Smooth muscle cell of the brain vasculature (primary cell): Measurements from ENCODE around the gene UPK2.

Experiments
- DNase-seq: peaks from one replicate; pipeline ENCODE4 v3.0.0-alpha.2; 2012; ENCODE audit warnings: low read depth, low spot score

Gene UPK2

DNA sequence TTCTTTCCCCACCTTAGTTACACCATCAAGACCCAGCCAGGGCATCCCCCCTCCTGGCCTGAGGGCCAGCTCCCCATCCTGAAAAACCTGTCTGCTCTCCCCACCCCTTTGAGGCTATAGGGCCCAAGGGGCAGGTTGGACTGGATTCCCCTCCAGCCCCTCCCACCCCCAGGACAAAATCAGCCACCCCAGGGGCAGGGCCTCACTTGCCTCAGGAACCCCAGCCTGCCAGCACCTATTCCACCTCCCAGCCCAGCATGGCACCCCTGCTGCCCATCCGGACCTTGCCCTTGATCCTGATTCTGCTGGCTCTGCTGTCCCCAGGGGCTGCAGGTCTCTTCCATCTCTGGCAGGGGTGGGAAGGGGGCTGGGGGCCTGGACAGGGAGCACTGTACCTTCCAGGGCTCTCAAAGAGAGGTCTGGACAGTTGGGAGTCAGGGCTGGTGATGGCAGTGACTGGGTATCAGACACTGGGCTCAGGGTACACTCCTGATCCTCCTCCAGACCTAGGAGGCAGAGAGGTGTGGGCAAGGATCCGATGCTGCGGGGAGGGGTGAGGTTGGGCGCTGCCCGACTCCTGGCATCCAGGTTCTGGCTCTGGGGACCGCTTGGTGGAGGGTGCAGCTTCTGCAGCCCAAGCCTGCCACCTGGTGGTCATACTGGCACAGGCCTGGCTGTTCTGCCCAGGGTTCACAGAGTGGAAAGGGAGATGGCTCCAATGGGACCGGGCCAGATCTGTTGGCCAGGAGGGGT lies at the start of gene UPK2:
UPK2 (plus strand) TSS at position 205 of the 753 bp plus-strand sequence; CDS start at position 258, 53 bp downstream.
- DNase-seq, result peak; percentile 43

DNA sequence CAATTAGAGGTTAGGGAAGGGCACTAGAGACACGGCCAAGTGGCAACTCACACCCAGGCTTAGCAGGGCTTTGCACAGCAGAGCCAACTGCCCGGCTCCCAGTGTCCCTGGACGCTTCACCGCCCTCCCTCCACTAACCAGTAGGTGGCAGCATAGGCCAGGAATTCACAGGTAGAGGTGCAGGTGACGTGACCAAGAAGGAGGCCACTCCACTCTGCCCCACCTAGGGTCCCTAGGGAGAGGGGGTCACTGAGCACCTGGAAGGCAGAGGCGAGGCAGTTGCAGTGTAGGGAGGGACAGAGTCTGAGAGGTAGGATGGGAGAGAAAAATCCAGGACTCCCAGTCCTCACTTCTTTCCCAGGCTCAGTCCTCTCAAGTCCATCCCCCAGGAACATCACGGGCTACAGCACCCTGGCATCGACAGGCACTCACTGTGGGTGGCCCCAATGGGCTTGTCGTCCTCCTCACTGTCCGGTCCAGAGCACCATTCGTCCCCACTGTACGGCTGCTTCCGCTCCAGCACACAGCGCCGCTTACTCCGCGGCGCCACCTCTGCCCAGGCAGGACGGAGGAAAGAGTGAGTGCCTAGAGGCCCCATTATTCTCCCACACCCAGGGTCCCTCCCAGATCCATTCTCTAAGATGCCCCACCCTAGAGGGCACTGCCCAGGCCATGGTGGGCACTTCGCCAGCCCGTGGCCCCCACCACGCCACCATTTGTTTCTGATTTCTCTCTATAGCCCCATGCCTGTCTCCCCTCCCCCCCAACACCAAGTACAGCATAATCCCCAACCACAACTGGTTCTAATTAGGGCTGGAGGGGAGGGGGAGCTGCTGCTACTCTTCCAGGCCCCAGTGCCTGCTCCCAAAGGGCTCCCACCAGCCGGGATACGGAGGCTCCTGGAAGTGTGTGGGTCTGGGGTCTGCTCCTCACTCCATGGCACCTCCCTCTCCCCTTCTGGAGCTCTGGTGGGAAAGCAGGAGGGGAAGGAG lies 48.8 kb upstream of the UPK2 start:
- no peak for DNase-seq

DNA sequence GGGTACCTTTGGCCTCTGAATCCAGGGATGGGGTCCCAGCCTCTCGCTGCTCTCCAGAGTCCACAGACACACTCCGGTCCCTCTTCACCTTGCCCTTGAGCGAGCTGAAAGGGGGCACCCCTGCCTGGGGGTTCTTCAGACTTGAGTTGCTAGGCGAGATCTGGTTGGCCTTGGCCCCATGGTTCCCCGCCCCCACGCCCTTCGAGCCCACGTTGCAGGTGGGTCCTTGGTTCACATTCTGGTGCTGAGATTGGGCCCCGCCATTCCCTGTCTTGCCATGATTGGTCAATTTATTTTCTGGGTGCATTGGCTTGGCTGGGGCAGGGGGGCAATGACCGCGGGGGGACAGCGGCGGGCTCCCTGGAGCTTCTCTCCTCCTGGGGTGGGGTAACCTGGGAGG lies 47.8 kb upstream of the UPK2 start:
- DNase-seq, result no peak

DNA sequence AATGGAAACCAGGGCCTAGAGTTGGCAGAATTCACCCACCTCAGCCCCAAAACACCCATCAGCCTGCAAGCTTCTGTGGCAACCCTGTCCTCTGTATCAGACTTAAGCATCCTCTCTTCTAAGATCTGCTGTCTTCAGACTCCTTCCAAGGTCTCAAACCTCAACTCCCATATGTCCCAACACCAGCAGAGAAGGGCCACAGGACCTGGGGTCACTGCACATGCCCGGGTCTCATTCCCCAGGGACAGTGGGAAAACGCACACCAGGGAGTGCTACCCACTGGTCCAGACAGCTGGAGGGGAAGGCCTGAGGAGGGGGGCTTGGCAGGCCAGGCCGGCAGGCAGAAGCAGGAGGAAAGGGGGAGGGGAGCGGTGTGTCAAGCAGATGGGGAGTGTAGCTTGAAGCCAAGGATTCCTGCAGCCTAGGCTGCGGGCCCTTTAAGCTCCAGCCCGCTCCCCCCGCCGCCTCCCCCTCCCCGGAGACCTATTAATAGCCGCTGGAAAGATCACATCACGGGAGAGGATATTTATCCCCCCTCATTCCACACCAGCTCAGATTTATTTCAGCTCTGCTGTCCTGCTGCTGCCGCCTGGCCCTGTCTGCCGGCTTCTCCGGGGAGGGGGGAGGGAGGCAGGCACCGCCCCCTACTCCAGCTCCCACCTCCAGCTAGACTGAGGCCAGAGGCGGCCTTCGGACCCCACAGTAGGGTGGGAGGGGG lies 47.0 kb upstream of the UPK2 start:
- DNase-seq, result no peak

DNA sequence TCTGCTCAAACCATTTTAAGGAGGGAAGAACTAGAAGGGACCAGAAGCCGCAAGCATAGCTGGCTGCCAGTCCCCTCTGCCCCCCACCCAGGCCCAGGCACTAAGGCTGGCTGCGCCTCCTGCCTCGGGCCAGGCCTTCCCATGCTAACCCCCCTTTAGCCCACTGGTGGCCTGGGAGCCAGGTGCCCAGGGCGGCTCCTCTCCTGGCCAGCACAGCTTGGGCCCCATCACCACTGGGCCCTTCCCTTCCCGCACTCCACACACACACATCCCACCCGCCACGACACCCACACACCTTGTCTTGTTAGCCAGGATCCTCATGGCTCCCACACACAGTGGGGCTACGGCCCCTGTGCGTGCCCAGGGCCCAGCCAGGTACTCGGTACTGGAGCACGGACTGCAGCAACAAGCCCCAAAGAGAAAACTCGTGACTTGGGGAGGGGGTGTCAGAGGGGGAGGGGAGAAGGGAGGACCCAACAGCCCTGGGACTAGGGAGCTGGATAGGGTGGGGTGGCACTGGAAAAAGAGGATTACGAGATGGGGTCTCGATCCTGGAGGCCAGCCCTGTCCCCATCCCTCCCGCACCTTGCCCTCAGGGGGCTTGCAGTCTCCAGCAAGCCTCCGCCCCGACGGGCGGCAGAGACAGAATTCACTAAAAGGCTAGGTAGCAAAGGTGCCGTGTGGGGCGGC lies 46.3 kb upstream of the UPK2 start:
- DNase-seq, result no peak

DNA sequence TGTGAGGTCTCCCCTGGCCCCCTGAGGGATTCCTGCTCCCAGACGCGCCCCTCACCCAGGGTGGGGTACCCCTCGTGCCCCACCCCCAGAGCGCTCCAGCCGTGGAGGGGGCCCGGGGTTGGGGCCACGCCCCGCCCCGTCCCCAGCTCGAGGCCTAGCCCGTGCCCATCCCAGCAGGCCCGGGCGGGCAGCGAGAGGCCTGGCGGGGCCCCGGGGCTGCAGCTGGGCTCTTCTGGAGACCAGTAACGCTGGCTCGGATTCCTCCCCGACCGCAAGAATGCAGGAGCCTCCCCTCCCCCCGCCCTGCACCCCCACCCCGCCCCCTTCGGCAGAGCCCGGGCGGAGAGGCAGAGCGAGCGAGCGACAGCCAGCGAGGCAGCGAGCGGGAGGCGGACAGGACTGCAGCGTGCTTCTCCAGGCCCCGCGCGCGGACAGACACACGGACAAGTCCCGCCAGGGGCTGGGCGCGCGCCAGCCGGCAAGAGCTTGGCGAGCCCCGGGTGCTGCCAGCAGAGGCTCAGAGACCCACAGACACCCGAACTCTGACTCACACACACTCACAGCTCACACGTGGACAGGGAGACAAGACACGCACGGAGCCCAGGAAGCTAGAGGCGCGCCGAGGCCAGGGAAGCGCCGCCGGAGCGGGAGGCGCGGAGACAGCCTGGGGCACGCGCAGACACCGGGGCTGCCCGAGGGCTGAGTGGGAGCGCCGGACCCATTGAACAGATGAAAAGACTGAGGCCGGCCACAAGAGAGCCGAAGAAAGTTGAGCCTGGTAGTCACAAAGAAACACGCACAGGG lies 45.6 kb upstream of the UPK2 start:
- no peak for DNase-seq

DNA sequence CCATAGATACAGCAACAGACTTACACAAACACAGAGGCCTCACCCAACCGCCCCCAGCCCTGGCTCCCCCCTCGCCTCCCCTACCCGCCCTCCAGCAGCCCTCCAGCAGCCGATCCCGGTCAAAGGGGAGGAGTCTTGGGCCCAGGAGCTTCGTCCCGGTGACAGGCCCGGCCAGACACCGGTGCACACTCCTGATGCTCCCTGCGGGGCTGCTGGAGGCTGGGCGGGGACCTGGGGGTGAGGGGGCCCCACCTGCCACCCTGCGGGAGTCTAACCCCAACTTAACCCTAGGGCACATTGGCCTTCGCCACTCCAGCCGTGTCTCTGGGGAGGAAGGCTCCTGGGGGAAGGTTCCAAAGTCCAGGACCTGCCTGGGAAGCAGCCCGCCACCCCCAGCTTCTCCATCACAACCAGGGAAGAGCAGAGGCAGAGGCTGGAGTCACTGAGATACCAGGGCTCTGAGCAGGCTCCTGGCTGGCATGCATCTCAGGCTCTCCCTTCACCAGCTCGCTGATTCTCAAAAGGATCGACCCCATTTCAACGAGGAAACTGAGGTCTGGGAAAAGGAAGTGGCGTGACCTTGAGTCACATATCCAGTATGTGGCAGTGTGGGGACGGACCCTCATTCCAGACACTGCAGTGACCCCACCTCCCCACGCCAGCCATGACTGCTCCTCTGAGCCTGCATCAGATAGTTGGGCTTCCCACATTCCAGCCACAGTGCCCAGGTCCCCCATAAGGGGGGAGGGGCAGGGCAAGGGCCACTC lies 44.8 kb upstream of the UPK2 start:
- DNase-seq, result no peak

DNA sequence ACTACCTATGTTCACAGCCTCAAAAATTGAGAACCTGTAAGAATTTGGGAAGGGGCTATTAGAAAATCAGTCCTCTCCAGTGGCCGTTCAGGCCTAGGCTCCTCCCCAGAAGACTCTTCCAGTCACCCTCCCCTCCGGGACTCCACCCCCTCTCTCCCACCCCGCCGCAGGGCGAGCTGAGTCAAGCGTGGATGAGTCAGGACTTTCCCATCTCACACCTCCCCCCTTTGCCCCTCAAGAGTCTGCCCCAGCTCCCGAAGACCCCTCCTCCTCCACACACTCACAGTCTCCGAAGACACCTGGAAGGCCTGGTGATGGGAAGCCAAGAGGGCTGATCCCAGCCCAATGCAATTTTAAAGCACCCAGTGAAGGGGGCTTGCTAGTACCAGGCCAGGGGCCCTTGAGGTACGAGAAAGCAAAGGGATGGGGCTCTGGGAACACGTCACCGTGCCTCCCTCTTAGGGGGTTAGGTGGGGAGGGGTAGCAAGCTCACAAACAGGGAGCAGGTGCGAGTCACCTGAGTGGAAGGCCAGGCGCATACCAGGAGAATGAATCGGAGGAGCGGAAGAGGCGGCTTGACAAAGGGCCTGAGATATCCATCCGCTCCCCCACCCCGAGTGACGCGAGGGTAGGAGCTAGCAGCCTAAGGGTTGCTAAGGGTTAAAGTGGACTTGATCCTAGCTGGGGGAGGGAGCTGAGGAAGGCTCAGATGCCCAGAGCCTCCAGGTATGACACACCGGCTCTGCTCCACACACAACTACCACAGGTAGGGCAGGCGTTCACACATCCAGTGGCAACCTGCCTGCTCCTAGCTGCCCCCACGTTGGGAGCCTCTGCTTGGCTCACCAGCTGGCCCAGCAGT lies 44.0 kb upstream of the UPK2 start:
- DNase-seq, result no peak

DNA sequence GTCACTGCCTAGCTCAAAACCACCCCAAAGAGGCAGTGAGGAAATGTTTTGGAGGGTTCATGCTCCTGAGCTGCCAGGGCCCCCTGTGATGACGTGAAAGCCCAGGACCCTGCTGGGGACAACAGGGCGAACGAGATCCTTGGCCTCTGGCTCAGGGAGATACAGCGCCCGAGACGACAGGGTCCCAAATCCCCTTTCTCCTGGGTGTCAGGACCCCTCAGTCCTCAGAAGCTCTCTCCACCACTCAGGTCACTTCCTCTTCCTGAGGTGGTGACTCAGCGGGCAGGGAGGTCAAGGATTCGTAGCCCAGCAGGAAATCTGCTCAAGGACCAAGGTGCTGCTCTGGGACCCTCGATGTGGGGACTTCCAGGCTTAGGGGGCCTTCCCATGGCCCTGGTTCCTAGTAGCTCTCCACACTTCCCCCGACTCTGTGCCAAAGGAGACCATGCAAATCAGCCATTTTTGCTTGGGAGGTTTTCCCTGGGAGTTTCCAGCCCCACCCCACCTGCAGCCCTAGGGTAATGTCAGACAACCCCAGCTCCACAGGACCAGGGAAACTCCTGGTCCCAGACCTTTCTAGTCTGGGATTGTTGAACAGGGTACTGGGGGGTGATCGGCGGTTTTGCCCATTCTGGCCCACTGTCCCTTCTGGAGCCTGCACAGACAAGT lies 43.2 kb upstream of the UPK2 start:
- no peak for DNase-seq

DNA sequence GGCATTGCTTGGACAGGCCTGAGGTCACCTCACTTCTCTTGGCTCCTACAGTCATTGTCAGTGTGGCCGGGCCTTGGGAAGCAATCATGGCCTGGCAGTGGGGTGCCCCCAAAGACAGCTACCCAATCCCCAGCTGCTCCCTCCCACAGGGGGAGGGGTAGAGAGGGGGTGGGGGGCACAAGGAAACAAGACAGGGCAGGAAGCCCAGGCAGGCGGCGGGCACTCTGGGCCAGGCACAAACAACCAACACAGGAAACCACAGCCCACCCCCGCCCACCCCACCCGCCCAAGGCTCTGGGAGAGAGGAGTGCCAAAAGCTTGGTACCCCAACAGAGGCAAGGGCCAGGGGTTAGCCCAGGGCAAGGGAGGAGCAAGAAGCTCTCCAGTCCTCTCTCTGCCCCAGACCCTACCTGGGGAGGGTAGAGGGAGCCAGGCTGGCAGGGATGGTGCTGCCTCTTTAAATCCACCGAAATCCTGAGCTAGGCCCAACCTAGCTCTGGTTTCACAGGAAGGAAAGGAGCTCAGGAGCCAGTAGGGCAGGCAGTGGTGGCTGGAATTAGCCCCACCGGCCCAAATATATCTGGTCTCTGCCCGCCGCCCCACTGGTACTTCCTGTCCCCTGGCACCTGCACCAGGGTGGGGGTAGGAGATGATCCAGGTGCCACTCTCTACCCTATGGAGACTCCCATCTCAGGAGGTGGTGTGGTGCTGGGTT lies 42.5 kb upstream of the UPK2 start:
- DNase-seq, result no peak

DNA sequence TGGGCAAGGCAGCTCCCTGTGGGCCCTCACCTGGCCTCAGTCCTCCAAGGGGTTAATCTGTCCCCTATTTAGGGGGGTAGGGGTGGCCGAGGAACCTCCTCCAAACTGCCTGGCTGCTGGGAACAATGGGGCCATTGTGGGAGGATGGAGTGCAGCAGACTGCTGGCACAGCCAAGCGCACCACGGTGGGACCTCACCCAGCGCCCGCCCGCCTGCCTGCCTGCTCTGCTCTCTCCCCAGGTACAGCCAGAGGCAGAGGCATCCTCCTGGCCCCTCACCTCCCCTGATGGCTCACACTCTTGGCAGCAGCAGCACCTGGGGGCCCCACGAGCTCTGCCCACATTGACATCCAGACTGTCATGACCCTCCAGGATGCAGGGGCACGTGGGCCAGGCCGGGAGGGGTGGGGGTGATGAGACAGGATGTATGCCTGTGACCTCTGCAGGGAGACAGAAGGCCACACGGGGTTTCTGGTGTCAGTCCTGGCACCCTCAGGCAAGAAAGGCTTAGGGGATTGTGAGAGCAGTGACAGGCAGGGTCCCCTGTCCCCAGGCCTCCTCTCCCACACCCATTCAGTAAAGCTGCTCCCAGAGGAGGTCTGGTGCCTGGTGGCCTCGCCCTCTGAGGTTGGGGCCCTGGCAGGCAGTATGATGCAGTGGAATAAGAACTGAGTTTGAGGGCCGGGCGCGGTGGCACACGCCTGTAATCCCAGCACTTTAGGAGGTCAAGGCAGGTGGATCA lies 41.8 kb upstream of the UPK2 start:
- no peak for DNase-seq

DNA sequence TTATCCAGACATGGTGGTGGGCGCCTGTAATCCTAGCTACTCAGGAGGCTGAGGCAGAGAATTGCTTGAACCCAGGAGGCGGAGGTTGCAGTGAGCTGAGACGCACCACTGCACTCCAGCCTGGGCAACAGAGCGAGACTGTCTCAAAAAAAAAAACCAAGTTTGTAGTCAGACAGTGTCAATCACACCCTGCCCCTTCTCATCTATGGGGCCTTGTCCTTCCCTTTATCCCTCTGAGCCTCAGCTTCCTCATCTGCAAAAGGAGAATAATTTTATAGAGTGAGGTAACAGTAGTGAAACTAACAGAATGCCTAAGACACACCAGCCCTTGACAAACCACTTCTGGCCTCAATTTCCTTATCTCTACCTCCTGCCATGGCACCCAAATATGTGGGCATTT lies 41.1 kb upstream of the UPK2 start:
- DNase-seq, result no peak

DNA sequence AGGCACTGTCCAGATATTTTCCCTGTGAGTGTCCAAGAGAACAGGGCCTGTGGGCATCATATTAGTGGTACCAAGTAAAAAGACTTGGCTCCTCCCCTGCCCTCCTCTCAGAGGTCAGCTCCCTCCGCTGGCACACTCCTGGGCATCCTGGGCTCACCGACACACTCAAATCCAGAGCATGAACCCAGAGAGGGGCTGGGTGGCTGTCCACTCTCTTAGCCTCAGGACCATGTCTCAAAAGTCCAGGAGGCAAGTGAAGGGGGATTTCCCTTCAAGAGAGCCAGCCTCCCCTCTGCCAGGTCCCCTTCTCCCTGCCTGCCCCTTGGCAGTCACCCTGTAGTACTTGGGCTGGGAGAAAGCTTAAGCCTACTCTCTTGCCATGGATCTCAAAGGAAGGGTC lies 40.7 kb upstream of the UPK2 start:
- no peak for DNase-seq

DNA sequence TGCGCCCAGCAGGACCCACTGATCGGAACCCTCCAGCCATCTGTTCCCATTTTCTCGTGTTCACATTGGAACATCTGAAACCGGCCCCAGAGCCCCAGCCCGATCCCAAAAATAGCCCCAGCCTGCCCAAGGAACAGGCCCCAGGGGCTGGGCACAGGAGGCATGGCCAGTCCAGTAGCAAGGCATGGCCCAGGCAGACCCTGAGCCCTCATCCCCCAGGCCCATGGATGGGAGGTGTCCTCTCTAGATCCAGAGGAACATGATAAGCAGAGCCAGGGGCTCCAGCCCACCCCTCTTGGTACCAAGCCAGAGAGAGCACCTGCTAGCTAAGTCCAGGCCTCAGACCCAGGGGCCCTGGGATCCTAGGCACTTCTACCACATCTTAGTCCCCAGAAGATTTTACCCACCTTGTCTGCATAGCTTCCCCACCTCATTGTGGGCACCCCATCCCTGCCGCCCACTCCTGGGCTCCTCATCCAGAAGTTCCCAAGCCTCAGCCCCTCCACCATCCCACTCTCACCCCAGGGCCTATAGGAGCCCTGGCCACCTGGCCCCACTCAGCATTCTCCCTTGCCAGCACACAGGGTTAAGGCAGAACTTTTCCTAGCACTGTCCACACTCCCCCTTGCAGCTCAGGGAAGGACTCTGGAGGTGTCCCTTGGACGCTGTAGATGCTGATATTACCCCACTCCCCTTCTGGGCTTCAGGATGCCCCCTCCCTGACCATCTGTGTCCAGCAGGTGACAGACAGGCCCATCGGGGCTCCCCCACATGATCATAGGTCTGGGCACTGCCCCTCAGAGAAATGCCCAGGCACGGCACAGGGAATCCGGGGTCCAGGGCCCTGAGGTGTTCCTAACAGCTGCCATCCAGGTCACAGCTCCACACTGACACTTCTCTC lies 39.9 kb upstream of the UPK2 start:
- no peak for DNase-seq

DNA sequence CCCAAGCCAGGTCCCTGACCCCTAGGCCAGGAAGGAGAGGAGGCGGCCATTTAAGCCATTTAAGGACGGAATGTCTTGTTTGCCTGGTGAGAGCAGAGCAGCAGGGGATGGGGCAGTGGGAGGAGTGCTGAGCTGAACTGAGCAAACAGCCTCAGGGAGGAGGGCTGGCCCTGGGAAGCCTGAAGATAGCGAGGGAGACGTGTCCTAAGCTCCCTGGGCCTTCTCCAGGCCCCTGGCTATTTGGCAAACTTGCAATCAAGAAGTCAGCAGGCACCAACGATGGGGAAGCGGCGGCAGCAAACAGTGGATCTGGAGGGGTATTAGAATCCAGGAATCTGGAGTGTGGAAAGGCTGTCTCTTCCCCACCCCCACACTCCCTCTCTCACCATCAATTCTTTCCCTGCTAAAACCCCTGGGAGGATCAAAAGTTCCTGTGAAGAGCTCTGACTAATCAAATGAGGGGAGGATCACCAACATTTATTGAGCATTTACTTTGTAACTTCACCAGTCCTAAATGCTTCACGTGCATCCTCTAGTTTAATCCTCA lies 39.2 kb upstream of the UPK2 start:
- DNase-seq, result no peak
